Endothelial cell of hepatic sinusoid (primary cell): ENCODE data around the gene RPS8.
"Not testable (repeated sequence)": the region's sequence is repeated elsewhere in the genome, so short reads cannot be mapped to it uniquely, and the experiment has no call there.

ENCODE experiments used
- in situ Hi-C: cut with HindIII; loops from 2 replicates; pipeline ENCODE4 v1.10.0; 2017; ENCODE audit warnings: low sequenced_read_pairs

The RPS8 gene

GRCh38 chr1:44817771-44818495, 42.6 kb downstream of the RPS8 start:
- in situ Hi-C loops: no loop called here

GRCh38 chr1:44819196-44819607, 43.9 kb downstream of the RPS8 start:
- in situ Hi-C loops: no loop called here

GRCh38 chr1:44819608-44820327, 44.4 kb downstream of the RPS8 start:
- in situ Hi-C loops: no loop called here

- in situ Hi-C loops: no loop called here
Measured at GRCh38 chr1:44820328-44821239, 45.2 kb downstream of the RPS8 start.

GRCh38 chr1:44821240-44821715, 45.9 kb downstream of the RPS8 start:
- in situ Hi-C loops: no loop called here

- in situ Hi-C loops: no loop called here
Measured at GRCh38 chr1:44822131-44822701, 46.9 kb downstream of the RPS8 start.

- in situ Hi-C loops: no loop called here
Measured at GRCh38 chr1:44822981-44823451, 47.7 kb downstream of the RPS8 start.

- in situ Hi-C loops: not testable (repeated sequence)
Measured at GRCh38 chr1:44824392-44824791, 49.1 kb downstream of the RPS8 start.

- in situ Hi-C loops: no loop called here
Measured at GRCh38 chr1:44826375-44827196, 51.2 kb downstream of the RPS8 start.

GRCh38 chr1:44827197-44828002, 52.1 kb downstream of the RPS8 start:
- in situ Hi-C loops: no loop called here

- in situ Hi-C loops: no loop called here
Measured at GRCh38 chr1:44828003-44828651, 52.8 kb downstream of the RPS8 start.
